Activated naive CD4-positive, alpha-beta T cell treated with anti-CD3 and anti-CD28 coated beads, Interleukin-2, amount 50 U/mL, for 72 hours (primary cell): Measurements from ENCODE around the gene TM2D3. TPM values are rescaled to one million over a fixed set of nuclear protein-coding genes. Genes with fewer than 3 reads are reported as not detected.
"Not testable (repeated sequence)": the region's sequence is repeated elsewhere in the genome, so short reads cannot be mapped to it uniquely, and the experiment has no call there.

Source experiments
- ATAC-seq, 2 donors: fragments of 150-1000 bp; cut with Tn5 transposase; 2 replicates each; pipeline ENCODE4 v1.10.0; 2021; ENCODE audit warnings: mild to moderate bottlenecking in 2 of 2, moderate library complexity in 2 of 2
- DNase-seq, 2 donors: peaks; one replicate each; pipeline ENCODE4 v3.0.0; 2021 to 2022; ENCODE audit warnings: low spot score in 2 of 2
- H3K27ac Mint-ChIP-seq, 2 donors: one replicate each; pipeline ENCODE4 v1.8.0; 2022; ENCODE audit warnings: mild to moderate bottlenecking in 2 of 2, mixed read lengths in 2 of 2
- H3K36me3 Mint-ChIP-seq, 2 donors: one replicate each; pipeline ENCODE4 v1.8.0; 2022; ENCODE audit warnings: mixed read lengths in 2 of 2
- H3K9me3 Mint-ChIP-seq, 2 donors: one replicate each; pipeline ENCODE4 v1.8.0; 2022; ENCODE audit warnings: mixed read lengths in 2 of 2
- total RNA-seq, 2 donors: library from RNA; stranded (reverse); gene quantifications; one replicate each; pipeline ENCODE4 v1.2.3, GENCODE V29; 2022

The TM2D3 gene
- total RNA-seq, 2 donors from 2014 or later: 33.5 to 56.7 TPM

DNA sequence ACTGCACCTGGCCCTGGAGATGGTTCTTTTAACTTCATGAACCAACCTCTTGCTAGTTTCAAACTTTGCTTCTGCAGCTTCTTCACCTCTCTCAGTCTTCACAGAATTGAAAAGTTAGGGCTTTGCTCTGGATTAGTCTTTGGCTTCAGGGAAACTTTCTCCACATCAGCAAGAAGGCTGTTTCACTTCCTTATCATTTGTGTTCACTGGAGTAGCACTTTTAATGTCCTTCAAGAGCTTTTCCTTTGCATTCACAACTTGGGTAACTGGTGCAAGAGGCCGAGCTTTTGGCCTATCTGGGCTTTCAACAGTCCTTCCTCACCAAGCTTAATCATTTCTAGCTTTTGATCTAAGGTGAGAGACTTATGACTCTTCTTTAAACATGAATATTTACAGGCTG is 15.7 kb upstream of the TM2D3 start:
- DNase-seq: no peak
- H3K9me3 Mint-ChIP-seq: peaks cover 0 to 3% of the 10 kb centered on the region in 2 donors
- H3K36me3 Mint-ChIP-seq: peaks cover 7 to 21% of the 10 kb centered on the region in 2 donors
- no peak overlapping the region for H3K27ac Mint-ChIP-seq
- no peak for ATAC-seq

GRCh38 chr15:101664303-101664913 is 12.2 kb upstream of the TM2D3 start:
- Mint-ChIP-seq H3K27ac (peak overlapping the region in 1 of 2 donors; percentile 65), H3K36me3 (peaks cover 0 to 7% of the 10 kb centered on the region in 2 donors), H3K9me3 (peaks cover 0 to 3% of the 10 kb centered on the region in 2 donors)
- ATAC-seq (no peak), DNase-seq (no peak)

- ATAC-seq (no peak), DNase-seq (no peak)
- Mint-ChIP-seq H3K36me3 (no peaks in the 10 kb centered on the region), H3K9me3 (no peaks in the 10 kb centered on the region), H3K27ac (no peak overlapping the region)
Measured at GRCh38 chr15:101662203-101662602, 10.0 kb upstream of the TM2D3 start.

- no peak for DNase-seq
- Mint-ChIP-seq H3K36me3 (no peaks in the 10 kb centered on the region), H3K27ac (peak overlapping the region in 1 of 2 donors; percentile 39), H3K9me3 (no peaks in the 10 kb centered on the region)
- ATAC-seq: no peak
Measured at GRCh38 chr15:101660005-101660404, 7.8 kb upstream of the TM2D3 start.

DNA sequence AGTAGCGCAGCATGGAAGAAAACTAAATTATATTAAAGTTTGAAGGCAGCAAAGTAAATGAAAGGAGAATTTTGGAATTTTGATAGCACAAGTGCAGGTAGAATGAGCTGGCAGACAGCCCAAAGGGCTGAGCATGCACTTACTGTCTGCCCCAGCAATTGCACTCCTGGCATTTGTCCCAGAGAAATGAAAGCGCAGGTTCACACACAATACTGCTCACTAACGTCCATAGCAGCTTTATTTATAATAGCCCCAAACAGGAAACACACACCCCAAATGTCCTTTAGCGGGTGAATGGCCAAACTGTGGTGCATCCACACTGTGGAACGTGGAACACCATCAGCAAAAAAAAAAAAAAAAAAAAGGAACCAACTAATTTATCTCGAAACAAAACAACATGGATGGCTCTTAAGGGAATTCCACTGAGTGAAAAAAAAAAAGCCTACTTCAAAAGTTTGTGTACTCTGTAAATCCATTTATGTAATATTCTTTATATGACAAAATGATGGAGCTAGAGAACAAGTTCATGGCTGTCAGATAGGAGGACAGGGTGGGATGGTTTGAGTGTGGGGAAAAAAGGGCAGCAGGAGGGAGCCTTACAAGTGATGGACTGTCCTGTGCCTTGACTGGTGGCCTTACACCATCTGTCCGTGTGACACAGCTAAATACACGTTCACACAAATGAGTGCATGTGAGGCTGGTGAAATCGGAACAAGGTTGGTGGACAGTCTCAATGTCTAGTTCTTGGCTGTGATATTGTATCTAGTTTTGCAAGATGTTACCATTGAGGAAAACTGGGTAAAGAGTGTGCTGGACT is 6.0 kb upstream of the TM2D3 start:
- DNase-seq: no peak
- ATAC-seq: no peak
- no peaks in the 10 kb centered on the region for H3K9me3 Mint-ChIP-seq
- H3K27ac Mint-ChIP-seq: peak overlapping the region in 1 of 2 donors; percentile 17
- peaks cover 0 to 5% of the 10 kb centered on the region in 2 donors for H3K36me3 Mint-ChIP-seq

DNA sequence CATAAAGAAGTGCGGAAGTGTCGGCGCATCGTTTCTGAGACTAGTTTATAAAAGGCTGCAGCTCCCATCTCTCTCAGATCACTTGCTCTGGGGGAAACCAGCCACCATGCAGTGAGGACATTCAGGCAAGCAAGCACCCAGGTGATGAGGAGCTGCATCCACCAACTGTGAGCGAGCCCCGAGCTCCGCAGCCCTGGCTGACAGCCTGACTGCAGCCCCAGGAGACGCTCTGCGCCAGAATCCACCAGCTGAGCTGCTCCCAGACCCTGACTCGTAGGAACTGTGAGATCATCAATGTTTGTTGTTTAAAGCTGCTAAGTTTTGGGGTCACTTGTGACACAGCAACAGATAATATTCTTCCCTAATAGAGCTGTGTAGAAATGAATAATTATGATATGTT is 5.0 kb upstream of the TM2D3 start:
- H3K9me3 Mint-ChIP-seq: no peaks in the 10 kb centered on the region
- H3K36me3 Mint-ChIP-seq: peaks cover 0 to 5% of the 10 kb centered on the region in 2 donors
- H3K27ac Mint-ChIP-seq: no peak overlapping the region
- ATAC-seq: no peak
- DNase-seq: no peak

- DNase-seq, ATAC-seq, H3K9me3 Mint-ChIP-seq, H3K27ac Mint-ChIP-seq: not testable (repeated sequence)
- peaks cover 10 to 13% of the 10 kb centered on the region in 2 donors for H3K36me3 Mint-ChIP-seq
Measured at GRCh38 chr15:101654624-101655337, 2.6 kb upstream of the TM2D3 start.

DNA sequence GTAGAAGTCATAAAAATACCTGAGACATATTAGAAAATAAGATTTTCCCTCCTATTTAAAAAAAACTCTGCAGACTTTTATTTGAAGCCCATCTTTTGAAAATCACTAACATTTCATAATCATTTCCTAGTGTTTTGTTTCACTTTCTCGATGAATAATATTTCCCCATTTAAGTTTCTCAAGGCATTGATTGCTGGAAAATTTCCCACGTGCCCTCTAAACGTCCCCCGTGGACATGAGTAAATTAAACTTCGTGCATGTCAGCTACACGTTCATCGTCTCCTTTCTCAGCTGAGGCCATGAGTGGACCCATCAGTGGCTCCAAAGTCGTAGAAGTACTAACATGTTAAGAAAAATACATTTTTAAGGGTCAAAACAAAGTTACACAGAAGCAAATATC is 2.0 kb upstream of the TM2D3 start:
- DNase-seq: no peak
- Mint-ChIP-seq H3K27ac (no peak overlapping the region), H3K9me3 (no peaks in the 10 kb centered on the region), H3K36me3 (peaks cover 10 to 17% of the 10 kb centered on the region in 2 donors)
- no peak for ATAC-seq

DNA sequence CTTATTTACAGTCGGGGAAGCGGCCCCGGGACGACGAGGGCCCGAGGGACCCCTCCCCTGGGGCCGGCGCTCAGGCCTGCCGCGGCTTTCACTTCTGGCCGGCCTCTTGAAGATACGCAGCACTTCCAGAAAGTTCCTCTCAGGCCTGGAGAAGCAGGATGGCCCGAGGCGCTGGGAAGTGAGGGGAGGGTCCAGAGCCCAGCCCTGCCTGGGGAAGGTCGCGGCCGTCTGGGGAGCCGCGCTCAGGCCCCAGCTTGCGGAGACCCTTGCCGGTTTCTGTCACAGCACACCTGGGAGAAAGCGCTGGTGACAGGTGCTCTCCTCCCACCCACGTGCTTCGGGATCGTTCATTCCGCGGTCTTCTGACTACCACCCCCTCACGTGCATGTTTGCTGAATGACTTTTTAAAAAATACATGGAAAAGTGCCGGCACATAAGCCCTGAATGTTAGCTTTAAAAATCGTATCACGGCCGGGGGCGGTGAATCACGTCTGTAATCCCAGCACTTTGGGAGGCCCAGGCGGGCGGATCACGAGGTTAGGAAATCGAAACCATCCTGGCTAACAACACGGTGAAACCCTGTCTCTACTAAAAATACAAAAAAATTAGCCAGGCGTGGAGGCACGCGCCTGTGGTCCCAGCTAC is 727 bp upstream of the TM2D3 start:
- Mint-ChIP-seq H3K36me3 (peaks cover 10 to 18% of the 10 kb centered on the region in 2 donors), H3K9me3 (no peaks in the 10 kb centered on the region), H3K27ac (peak overlapping the region; percentile 93)
- DNase-seq (no peak), ATAC-seq (no peak)

DNA sequence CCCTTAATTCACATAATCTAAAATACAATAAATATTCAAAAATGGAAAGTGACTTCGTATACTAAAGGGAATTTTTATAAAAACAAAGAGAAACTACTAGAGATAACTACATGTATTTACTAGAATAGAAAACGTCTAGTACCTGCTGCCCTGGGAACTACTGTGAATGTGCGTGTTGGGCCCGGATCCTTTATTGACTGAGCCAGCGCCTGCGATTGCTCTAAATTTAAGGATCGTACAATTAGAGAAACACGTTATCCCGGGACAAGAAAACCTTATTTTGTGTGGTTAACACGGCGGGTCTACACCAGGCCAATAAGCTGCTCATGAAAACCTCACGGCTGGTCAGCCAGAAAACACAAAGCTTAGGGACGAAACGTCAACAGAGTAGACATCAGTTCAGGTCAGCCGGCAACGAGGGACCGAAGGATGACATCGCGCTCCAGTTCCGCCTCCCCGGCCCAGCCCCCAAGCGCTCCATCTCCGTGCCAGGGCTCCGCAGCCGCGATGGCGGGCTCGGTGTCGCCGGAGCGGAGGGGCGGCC is 555 bp downstream of the TM2D3 start:
- peak overlapping the region; percentile 93 to 95 for H3K27ac Mint-ChIP-seq
- no peak for DNase-seq
- ATAC-seq: peak; percentile 55 to 65

DNA sequence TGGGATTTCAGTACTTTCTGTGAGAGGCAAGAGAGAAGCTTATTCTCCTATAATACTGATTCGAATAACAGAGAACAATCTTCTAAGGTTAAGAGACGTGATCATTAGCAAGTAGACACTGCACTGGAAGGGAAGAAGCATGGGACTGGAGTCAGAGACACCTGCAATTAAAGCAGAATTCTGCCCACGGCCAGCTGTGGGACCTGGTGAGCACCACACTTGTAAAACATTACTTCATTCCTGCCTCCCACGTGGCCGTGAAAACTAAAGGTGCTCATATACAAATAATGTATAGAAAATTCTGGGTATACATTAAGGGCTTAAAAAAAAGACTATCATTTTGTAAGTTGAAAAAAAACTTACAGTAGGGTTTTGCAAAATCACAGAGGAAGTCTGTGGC is 2.0 kb downstream of the TM2D3 start:
- ATAC-seq (no peak), DNase-seq (no peak)
- Mint-ChIP-seq H3K36me3 (peaks cover 10 to 27% of the 10 kb centered on the region in 2 donors), H3K27ac (peak overlapping the region in 1 of 2 donors; percentile 22), H3K9me3 (no peaks in the 10 kb centered on the region)

More for the DNA sequence above, 555 bp downstream of the TM2D3 start:
- Mint-ChIP-seq H3K9me3 (no peaks in the 10 kb centered on the region), H3K36me3 (peaks cover 10 to 18% of the 10 kb centered on the region in 2 donors)

DNA sequence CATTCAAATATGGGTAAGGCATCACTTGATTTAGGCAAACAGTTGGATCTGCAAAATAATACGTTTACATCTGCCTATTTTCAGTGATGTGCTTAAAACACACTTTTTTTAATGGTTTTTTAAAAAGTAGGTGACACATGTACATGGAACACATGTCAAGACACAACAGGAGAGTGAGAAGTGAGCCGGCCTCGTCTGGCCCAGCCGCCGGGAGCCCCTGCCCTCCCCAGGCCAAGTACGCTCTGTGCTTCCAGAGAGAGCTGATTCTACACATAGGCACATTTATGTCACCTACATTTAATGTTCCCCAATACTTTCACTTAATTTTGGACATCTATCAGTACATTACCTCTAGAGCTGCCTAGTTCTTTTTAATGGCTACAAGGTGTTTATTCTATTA is 3.8 kb downstream of the TM2D3 start:
- no peak overlapping the region for H3K27ac Mint-ChIP-seq
- H3K9me3 Mint-ChIP-seq: no peaks in the 10 kb centered on the region
- peaks cover 14 to 27% of the 10 kb centered on the region in 2 donors for H3K36me3 Mint-ChIP-seq

GRCh38 chr15:101647251-101647650 is 4.9 kb downstream of the TM2D3 start:
- DNase-seq (no peak), ATAC-seq (no peak)
- Mint-ChIP-seq H3K9me3 (no peaks in the 10 kb centered on the region), H3K36me3 (peaks cover 14 to 30% of the 10 kb centered on the region in 2 donors), H3K27ac (peak overlapping the region in 1 of 2 donors; percentile 44)

More for the DNA sequence above, 3.8 kb downstream of the TM2D3 start:
- no peak for ATAC-seq
- no peak for DNase-seq

DNA sequence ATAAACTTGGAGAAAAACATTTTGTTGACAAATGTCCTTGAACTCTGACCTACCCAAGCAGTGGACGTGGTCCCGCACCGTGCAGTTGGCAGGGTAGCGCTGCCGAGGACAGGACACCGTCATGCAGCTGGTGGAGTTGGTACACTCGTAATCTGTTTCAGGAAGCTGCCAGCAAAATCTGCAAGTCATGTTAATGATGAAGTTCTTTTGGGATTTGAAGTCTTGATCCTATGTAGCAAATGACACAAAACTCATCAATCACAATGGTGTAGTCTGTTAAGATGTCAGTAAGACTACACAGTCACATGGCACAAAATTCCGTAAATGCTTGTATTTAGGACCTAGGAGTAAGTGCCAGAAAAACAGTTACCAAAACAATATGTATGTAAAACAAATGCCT is 5.5 kb downstream of the TM2D3 start:
- ATAC-seq (no peak), DNase-seq (no peak)
- peak overlapping the region in 1 of 2 donors; percentile 44 for H3K27ac Mint-ChIP-seq
- H3K9me3 Mint-ChIP-seq: no peaks in the 10 kb centered on the region
- H3K36me3 Mint-ChIP-seq: peaks cover 13 to 33% of the 10 kb centered on the region in 2 donors

GRCh38 chr15:101642361-101642760 is 9.8 kb downstream of the TM2D3 start:
- Mint-ChIP-seq H3K36me3 (peaks cover 9 to 26% of the 10 kb centered on the region in 2 donors), H3K9me3 (no peaks in the 10 kb centered on the region), H3K27ac (peak overlapping the region; percentile 75 to 85)
- no peak for ATAC-seq
- no peak for DNase-seq

GRCh38 chr15:101641894-101642293 is 10.3 kb downstream of the TM2D3 start:
- ATAC-seq (no peak), DNase-seq (no peak)
- Mint-ChIP-seq H3K9me3 (no peaks in the 10 kb centered on the region), H3K27ac (peak overlapping the region; percentile 55 to 75), H3K36me3 (peaks cover 9 to 26% of the 10 kb centered on the region in 2 donors)
